Right lobe of liver (tissue), 4 donors: ENCODE data around the gene PCBP4.

Source experiments
- POLR2A ChIP-seq: fragments of 450-650 bp; IDR thresholded peaks from one replicate; pipeline ENCODE4 v1.6.1; 2017; ENCODE audit warnings: antibody characterized with exemption, mild to moderate bottlenecking
- TF ChIP-seq, protein P1 (sequence below), 4 donors: fragments of 200-600 bp in 3 of 4; fragments of 450-650 bp in 1 of 4; IDR thresholded peaks; one replicate each; pipeline versions ENCODE4 v1.5.1 to v1.8.0; 2016 to 2022; ENCODE audit warnings: antibody characterized with exemption in 4 of 4, mild to moderate bottlenecking in 2 of 4
- donor health status: DM: no; HTN: no; CAD: no.
- donor health status: DM: no; HTN: no; CAD: no.
- donor health status: DM: no; HTN: yes; CAD: no.

GRCh38 chr3:51984269-51984647, 17.0 kb upstream of the PCBP4 start:
- TF ChIP-seq, protein P1, sequence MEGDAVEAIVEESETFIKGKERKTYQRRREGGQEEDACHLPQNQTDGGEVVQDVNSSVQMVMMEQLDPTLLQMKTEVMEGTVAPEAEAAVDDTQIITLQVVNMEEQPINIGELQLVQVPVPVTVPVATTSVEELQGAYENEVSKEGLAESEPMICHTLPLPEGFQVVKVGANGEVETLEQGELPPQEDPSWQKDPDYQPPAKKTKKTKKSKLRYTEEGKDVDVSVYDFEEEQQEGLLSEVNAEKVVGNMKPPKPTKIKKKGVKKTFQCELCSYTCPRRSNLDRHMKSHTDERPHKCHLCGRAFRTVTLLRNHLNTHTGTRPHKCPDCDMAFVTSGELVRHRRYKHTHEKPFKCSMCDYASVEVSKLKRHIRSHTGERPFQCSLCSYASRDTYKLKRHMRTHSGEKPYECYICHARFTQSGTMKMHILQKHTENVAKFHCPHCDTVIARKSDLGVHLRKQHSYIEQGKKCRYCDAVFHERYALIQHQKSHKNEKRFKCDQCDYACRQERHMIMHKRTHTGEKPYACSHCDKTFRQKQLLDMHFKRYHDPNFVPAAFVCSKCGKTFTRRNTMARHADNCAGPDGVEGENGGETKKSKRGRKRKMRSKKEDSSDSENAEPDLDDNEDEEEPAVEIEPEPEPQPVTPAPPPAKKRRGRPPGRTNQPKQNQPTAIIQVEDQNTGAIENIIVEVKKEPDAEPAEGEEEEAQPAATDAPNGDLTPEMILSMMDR (IDR thresholded peaks at IDR 0.05), result no peak
- TF ChIP-seq POLR2A, result no peak
